Activated CD4-positive, alpha-beta T cell treated with anti-CD3 and anti-CD28 coated beads for 4 hours (primary cell): Measurements from ENCODE around the gene THOP1.
"Not testable (repeated sequence)": the region's sequence is repeated elsewhere in the genome, so short reads cannot be mapped to it uniquely, and the experiment has no call there.

Source experiments
- DNase-seq, 2 donors: peaks; one replicate each; pipeline ENCODE4 v3.0.0-alpha.2; 2020

The THOP1 gene

DNA sequence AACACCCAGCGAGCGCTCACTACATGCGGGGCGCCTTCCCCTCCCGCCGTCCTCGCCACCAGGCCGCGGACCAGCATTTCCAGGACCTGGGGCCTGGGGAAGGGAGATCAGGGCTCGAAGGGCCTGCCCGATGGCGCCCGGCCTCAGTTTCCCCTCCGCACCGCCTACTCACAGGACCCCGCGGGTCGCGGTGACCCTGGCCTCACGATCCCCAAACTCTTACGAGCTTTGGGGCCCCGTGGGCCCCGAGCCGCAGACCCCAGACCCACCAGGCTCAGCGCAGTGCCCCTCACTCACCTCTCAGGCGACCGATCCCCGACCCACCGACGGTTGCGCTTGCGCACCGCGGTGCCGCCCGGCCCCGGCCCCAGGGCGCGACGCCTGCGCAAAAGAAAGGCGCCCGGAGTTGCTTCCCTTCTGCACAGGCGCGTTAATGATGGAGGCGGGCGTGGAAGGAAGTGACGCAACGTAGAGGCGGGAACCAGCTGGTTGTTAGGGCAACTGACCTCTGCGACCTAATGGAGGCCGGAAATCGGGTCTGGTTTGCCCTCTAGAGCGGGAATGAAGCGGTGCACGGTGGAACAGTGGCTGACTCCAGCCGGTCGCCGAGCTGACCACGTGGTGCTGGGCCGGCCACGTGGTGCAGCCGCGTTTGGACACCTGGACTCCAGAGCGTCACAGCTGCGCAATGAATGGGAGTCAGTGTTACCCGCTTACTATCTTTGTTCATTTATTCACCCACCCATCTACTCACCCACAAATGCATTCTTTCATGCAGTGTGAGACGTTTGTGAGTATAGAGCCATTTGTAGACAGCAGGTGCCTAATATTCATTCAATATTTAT, 2.1 kb upstream of the THOP1 start, which contains the start of gene SGTA:
TSS of gene SGTA (minus strand) at position 338 of the 845 bp plus-strand sequence. CDS start 14,205 bp downstream, outside the sequence.
- DNase-seq: peak; percentile 95 to 97

DNA sequence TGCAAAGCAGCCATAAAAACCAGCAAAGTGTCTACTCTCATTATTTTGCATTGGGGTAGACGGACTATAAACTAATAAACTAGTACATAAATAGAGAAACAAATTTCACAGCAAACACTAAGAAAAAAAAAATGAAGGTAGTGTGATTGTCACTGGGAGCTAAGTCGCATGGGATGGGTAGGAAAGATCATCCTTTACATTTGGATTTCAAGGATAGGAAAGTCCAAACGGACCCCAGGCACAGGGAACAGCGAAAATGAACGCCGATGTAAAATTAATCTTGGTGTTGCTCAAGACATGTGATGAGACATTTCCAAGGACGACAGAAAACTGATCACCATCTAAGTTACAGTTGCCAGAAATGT, 1.5 kb upstream of the THOP1 start:
- DNase-seq: no peak

DNA sequence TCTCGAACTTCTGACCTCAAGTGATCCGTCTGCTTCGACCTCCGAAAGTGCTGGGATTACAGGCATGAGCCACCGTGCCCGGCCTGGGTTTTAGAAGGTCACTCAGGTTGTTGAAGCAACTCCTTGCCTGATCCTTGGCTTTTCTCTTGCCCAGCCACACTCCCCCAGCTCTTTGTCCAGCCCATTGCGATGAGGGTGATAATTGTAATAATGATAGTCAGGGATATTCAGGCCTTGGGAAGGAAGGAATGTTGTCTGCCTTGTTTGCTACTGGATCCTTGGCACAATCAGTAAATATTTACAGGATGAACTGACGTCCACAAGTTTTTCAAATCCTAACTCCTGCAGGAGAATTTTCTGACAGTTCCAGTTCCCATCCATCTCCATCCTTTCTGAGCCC, 1.8 kb downstream of the THOP1 start:
- no peak for DNase-seq

- no peak for DNase-seq
These were observed 2.9 kb downstream of the THOP1 start for GRCh38 chr19:2788237-2788636.

DNA sequence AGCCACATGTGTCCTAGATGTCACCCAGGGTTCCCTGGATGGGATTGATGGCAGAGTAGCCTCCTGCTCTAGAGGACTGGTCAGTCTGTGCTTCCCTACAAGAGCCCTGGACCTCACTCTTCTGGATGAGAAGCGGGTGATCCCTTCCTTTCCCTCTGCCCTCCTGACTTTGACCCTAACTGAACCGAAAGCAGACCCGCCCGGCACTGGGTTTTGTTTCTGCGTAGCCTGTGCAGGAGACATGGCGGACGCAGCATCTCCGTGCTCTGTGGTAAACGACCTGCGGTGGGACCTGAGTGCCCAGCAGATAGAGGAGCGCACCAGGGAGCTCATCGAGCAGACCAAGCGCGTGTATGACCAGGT, 4.9 kb downstream of the THOP1 start:
- DNase-seq: no peak

GRCh38 chr19:2790557-2791271, 5.4 kb downstream of the THOP1 start:
- no peak for DNase-seq

DNA sequence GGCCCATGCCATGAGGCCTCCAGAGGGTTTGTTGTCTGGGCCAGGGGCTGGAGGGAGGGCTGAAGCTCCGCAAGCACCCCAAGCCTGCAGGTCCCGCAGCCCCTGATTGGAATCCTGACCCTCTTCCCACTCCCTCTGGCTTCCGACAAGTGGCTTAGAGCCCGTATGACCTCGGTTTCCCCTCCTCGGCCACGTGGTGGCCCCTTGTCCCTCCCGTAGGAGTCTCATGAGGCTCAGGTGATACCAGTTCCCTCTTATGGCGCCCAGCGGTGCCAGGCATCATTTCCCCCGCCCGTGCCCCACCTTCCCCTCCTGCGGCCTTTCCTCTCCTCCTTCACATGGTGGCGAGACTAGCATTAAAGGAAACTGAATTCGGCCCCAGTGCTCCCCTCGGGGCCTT, 6.1 kb downstream of the THOP1 start:
- no peak for DNase-seq

DNA sequence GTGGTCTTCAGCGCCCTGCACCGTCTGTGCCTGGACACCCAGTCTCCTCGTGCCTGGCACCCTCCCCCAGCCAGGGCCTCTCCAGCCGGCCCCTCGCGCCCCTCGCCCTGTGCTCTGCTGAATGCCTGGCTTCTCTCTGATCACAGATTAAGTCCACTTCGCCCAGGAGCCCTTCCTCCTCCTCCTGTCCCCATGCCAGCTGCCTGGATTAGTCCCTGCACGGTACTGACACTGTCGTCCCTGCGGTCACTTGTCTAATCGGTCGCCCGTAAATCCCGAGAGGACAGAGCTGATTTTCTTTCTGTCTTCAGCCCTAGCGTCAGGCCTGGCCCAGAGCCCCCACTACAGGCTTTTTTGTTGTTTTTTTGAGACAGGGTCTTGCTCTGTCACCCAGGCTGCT, 6.6 kb downstream of the THOP1 start:
- no peak for DNase-seq

GRCh38 chr19:2792666-2793065, 7.4 kb downstream of the THOP1 start:
- not testable (repeated sequence) for DNase-seq

DNA sequence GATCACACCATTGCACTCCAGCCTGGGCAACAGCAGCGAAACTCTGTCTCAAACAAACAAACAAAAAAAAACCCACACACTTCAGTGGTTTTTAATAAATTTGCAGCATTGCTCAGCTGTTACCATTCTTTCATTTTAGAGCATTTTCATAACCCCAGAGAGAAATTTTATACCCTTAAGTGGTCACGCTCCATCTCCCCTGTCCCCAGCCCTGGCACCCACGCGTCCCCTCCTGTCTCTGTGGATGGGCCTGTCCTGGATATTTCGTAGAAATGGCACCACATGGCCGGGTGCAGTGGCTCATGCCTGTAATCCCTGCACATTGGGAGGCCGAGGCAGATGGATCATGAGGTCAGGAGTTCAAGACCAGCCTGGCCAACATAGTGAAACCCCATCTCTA, 7.8 kb downstream of the THOP1 start:
- DNase-seq: no peak

GRCh38 chr19:2793577-2793976, 8.3 kb downstream of the THOP1 start:
- no peak for DNase-seq

DNA sequence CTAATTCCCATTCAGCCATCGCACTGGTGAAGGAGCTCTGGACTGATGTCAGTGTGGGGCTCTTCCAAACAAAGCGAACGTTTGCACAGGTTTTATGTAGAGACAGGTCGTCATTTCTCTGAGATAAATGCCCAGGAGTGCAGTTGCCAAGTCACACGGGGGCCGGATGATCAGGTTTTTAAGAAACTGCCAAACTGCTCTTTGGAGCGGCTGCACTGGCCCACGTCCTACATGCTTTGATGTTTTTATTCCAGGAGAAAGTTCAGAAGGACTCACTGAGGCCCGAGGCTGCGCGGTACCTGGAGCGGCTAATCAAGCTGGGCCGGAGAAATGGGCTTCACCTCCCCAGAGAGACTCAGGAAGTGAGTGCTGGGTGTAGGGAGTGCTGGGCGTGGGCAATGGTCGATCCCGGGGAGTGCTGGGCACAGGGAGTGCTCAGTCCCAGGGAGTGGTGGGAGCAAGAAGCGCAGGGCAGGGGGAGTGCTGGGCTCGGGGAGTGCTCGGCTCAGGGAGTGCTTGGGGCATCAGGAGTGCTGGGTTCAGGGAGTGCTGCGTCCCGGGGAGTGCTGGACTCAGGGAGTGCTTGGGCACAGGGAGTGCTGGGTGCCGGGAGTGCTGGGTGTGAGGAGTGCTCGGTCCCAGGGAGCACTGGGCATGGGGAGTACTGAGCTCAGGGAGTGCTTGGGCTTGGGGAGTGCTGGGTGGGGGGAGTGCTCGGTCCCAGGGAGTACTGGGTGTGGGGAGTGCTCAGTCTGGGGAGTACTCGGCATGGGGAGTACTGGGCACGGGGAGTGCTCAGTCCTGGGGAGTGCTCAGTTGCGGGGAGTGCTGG, 10.7 kb downstream of the THOP1 start:
- no peak for DNase-seq

DNA sequence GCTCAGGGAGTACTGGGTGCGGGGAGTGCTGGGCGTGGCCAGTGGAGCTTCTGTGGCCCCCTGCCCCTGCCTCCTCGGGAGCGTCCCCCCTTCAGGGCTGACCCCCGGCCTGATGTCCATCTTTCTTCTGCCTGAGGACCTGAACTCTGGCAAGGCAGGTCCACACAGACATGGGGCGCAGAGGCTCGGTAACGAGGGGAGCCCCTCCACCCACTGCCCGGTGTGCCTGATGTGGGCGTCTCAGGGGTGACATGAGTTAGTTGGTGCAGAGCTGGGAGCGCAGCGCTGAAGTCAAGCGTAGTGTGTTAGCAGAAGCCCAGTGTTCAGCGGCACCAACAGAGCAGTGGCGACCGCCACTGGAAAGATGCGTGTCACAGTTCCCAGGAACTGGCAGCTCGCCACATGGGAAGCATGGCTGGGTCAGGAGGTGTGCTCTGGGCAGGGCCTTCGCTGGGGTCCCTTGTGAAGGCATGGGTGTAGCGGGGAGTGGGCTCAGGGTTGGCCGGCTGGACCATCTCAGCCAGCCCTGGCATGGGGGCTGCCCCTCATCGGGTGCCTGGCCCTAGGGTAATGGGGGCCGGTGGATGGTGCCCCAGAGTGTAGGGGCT, 11.5 kb downstream of the THOP1 start:
- DNase-seq: no peak

- no peak for DNase-seq
These were observed 12.0 kb downstream of the THOP1 start for GRCh38 chr19:2797280-2797679.

DNA sequence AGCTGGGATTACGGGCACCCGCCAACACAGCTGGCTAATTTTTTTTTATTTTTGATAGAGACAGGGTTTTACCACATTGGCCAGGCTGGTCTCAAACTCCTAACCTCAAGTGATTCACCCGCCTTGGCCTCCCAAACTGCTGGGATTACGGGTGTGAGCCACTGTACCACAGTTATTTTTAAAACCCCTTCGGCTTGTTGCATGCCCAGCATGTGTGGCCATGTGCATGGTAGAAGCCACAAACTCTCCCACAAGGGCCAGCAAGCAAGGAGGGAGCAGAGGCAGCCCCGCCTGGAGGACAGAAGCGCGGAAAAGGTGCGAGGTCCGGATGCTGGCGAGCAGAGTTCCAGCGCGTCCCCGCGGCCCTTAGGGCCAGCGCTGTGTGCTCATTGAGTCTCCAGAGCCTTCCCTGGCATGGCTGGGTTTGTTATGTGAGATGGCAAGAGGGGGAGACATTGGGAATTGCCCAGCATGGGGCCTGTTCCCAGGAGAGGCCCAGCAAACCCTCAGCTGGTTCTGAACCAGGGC, 12.9 kb downstream of the THOP1 start:
- no peak for DNase-seq

DNA sequence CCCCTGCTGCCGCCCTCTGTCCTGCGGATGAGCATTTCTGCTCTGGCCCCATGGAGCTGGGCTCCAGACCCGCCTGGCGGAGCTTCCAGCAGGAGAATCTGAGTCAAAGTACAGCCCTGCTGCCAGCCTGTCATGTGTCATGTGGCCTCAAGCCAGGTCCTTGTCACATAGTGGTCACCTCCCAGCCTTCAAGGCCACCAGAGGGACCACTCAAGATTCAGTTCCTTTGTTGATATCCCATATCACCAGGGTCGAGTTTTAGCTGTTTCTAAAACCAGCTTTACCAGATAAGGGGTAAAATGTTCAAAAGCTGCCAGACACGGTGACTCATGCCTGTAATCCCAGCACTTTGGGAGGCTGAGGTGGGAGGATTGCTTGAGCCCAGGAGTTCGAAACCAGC, 13.4 kb downstream of the THOP1 start:
- DNase-seq: no peak

- no peak for DNase-seq
These were observed 14.1 kb downstream of the THOP1 start for GRCh38 chr19:2799273-2800020.

DNA sequence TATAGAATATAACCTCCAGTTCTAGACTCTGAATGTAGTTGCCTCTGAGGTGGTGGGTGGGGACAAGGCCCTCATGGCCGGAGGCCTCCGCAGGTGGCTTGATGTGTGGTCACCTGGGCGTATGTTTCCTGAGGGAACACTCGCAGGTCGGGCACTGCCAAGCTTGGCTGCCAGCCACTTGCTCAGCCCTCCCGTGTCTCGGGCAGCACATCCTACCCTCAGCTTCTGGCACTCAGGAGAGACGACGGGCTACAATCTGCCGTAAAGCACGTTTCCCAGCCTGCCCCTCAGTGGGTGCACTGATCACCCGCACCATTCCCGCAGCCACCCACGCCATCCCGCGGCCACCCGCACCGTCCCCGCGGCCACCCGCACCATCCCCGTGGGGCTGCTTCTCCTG, 15.2 kb downstream of the THOP1 start:
- DNase-seq: no peak

DNA sequence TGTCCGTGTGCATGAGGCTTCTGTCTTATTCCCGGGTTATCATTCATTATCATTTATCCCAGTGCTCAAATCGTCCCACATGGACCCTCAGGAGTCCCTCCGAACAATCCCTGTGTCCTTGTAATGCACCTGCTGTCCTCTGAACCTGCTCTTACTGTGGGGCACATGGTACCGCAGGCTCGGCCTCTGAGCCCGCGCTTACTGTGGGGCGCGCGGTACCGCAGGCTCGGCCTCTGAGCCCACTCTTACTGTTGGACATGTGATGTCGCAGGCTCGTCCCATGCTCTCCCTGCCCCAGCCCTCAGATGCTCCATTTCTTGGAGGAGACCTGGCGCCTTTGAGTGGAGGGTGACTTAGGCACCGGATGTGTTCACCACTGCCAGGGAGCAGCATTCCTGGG, 17.5 kb downstream of the THOP1 start:
- DNase-seq: no peak

GRCh38 chr19:2803486-2804155, 18.3 kb downstream of the THOP1 start:
- DNase-seq: no peak
